Measurements from ENCODE around the gene BLID. TPM values are rescaled to one million over a fixed set of nuclear protein-coding genes. Genes with fewer than 3 reads are reported as not detected.
A peak's percentile ranks its signal among the peaks of the same experiment; 100 is the strongest.

Gene BLID
- total and polyA plus RNA-seq, 12 donors: 0.70 TPM; not detected in 11

GRCh38 chr11:122109932-122110331, 6.1 kb downstream of the BLID start:
- Histone ChIP-seq H3K4me1 (peaks cover 0 to 24% (median 10%) of the 10 kb centered on the region in 9 donors), H3K27me3 (no peaks in the 10 kb centered on the region), H3K4me3 (no peak overlapping the region), H3K27ac (no peak overlapping the region), H3K9me3 (no peaks in the 10 kb centered on the region), H3K36me3 (no peaks in the 10 kb centered on the region)
- no peak for ATAC-seq
- TF ChIP-seq CTCF (IDR thresholded peaks at IDR 0.05): no peak
- DNase-seq: no peak
- WGBS, 2 donors: 93 to 94% methylated on average over 4 of the region's 4 CpGs
- intact Hi-C loops (cut with DNase I): loop anchor here in 8 of 10 donors (2.0 to 10.0 kb wide), 10 partner anchors 65 to 455 kb away; no protein-coding TSS in a partner anchor

- H3K4me1 ChIP-seq: peaks cover 0 to 30% (median 10%) of the 10 kb centered on the region in 9 donors
- WGBS, 2 donors: 43 to 77% methylated on average over 3 of the region's 3 CpGs
- DNase-seq: no peak
These were observed 7.2 kb downstream of the BLID start for GRCh38 chr11:122108828-122109227.

GRCh38 chr11:122108192-122108799, 7.7 kb downstream of the BLID start:
- no peaks in the 10 kb centered on the region for H3K27me3 ChIP-seq
- TF ChIP-seq CTCF (IDR thresholded peaks at IDR 0.05): peak; percentile 20 to 57 (median 50)
- ATAC-seq: no peak

More at GRCh38 chr11:122108828-122109227, 7.2 kb downstream of the BLID start:
- no peaks in the 10 kb centered on the region for H3K27me3 ChIP-seq
- peak in 6 of 8 donors; percentile 36 to 81 (median 65) for ATAC-seq
- no peaks in the 10 kb centered on the region for H3K36me3 ChIP-seq
- H3K27ac ChIP-seq: peak overlapping the region in 7 of 10 donors; percentile 12 to 70 (median 65)
- intact Hi-C loops (cut with DNase I): loop anchor here in 9 of 10 donors (1.0 to 10.0 kb wide), 10 partner anchors 84 to 454 kb away; no protein-coding TSS in a partner anchor
- no peak overlapping the region for H3K4me3 ChIP-seq
- no peak for TF ChIP-seq CTCF (IDR thresholded peaks at IDR 0.05)
- no peaks in the 10 kb centered on the region for H3K9me3 ChIP-seq

GRCh38 chr11:122107566-122107965, 8.4 kb downstream of the BLID start:
- Histone ChIP-seq H3K9me3 (no peaks in the 10 kb centered on the region), H3K36me3 (no peaks in the 10 kb centered on the region), H3K4me1 (peaks cover 0 to 31% (median 11%) of the 10 kb centered on the region in 9 donors), H3K4me3 (no peak overlapping the region), H3K27me3 (peaks cover 0 to under 1% (median 0%) of the 10 kb centered on the region in 7 donors), H3K27ac (peak overlapping the region in 8 of 10 donors; percentile 26 to 70 (median 63))
- 37 to 38% methylated on average over 3 of the region's 3 CpGs for WGBS, 2 donors
- intact Hi-C loops (cut with DNase I): loop anchor here in 8 of 10 donors (5.0 to 10.0 kb wide), 8 partner anchors 83 to 453 kb away; no protein-coding TSS in a partner anchor
- DNase-seq (no peak), ATAC-seq (peak; percentile 31 to 89 (median 74))
- TF ChIP-seq CTCF (IDR thresholded peaks at IDR 0.05): no peak

More at GRCh38 chr11:122108192-122108799, 7.7 kb downstream of the BLID start:
- Histone ChIP-seq H3K4me3 (no peak overlapping the region), H3K27ac (peak overlapping the region in 9 of 10 donors; percentile 12 to 70 (median 61)), H3K4me1 (peaks cover 0 to 30% (median 10%) of the 10 kb centered on the region in 9 donors), H3K36me3 (no peaks in the 10 kb centered on the region), H3K9me3 (no peaks in the 10 kb centered on the region)
- intact Hi-C loops (cut with DNase I): loop anchor here in 9 of 10 donors (1.0 to 10.0 kb wide), 10 partner anchors 83 to 453 kb away; no protein-coding TSS in a partner anchor
- WGBS, 2 donors: 26 to 30% methylated on average over 3 of the region's 3 CpGs
- DNase-seq: no peak
